ENCODE measurements around the gene IL16. TPM values are rescaled to one million over a fixed set of nuclear protein-coding genes. Genes with fewer than 3 reads are reported as not detected.

IL16 gene
- total RNA-seq, 1 experiment from 2014 or later, result 1.8 TPM

- Histone ChIP-seq H3K36me3 (ENCODE audit: insufficient read depth, low read length, poor library complexity, severe bottlenecking) (no peaks in the 10 kb centered on the region), H3K27ac (ENCODE audit: low read depth, low read length, poor library complexity, severe bottlenecking) (no peak overlapping the region), H3K9me3 (ENCODE audit: low read depth, low read length, poor library complexity, severe bottlenecking) (no peaks in the 10 kb centered on the region), H3K4me3 (ENCODE audit: low read depth, low read length, poor library complexity, severe bottlenecking) (no peak overlapping the region), H3K4me1 (ENCODE audit: insufficient read depth, low read length, poor library complexity, severe bottlenecking) (no peaks in the 10 kb centered on the region), H3K27me3 (replicated peaks; ENCODE audit: insufficient read depth, low read depth, low read length, poor library complexity) (peaks cover 5% of the 10 kb centered on the region)
- intact Hi-C loops (cut with micrococcal nuclease; ENCODE audit: unreplicated experiment), result no loop called here
- DNase-seq (ENCODE audit: low spot score), result no peak
- no TSS peak for BruUV-seq (replicated peaks)
- ChIA-PET CTCF (no interaction called here), POLR2A (ENCODE audit: low non-redundant PET) (no interaction called here)
- no peak for TF ChIP-seq CTCF (conservative IDR thresholded peaks at IDR 0.05; ENCODE audit: low read depth, low read length)
These were observed 12.5 kb upstream of the IL16 start for GRCh38 chr15:81184188-81184587.

- BruUV-seq (replicated peaks), result no TSS peak
- intact Hi-C loops (cut with micrococcal nuclease; ENCODE audit: unreplicated experiment), result no loop called here
- Histone ChIP-seq H3K4me1 (ENCODE audit: insufficient read depth, low read length, poor library complexity, severe bottlenecking) (no peaks in the 10 kb centered on the region), H3K36me3 (ENCODE audit: insufficient read depth, low read length, poor library complexity, severe bottlenecking) (no peaks in the 10 kb centered on the region), H3K27me3 (replicated peaks; ENCODE audit: insufficient read depth, low read depth, low read length, poor library complexity) (peaks cover 5% of the 10 kb centered on the region), H3K27ac (ENCODE audit: low read depth, low read length, poor library complexity, severe bottlenecking) (no peak overlapping the region), H3K9me3 (ENCODE audit: low read depth, low read length, poor library complexity, severe bottlenecking) (no peaks in the 10 kb centered on the region), H3K4me3 (ENCODE audit: low read depth, low read length, poor library complexity, severe bottlenecking) (no peak overlapping the region)
- DNase-seq (ENCODE audit: low spot score), result no peak
- TF ChIP-seq CTCF (conservative IDR thresholded peaks at IDR 0.05; ENCODE audit: low read depth, low read length) (no peak), EZH2 (IDR thresholded peaks at IDR 0.05; ENCODE audit: borderline replicate concordance, low read depth, low read length, poor library complexity, severe bottlenecking) (no peak)
- CTCF ChIA-PET, result no interaction called here
- POLR2A ChIA-PET (ENCODE audit: low non-redundant PET), result interaction anchor here (0.6 kb wide), 1 partner anchor 15 kb away, joined by 3 read pairs; no protein-coding TSS in a partner anchor
These were observed 10.9 kb upstream of the IL16 start for GRCh38 chr15:81185631-81186295.

- Histone ChIP-seq H3K27ac (ENCODE audit: low read depth, low read length, poor library complexity, severe bottlenecking) (no peak overlapping the region), H3K36me3 (ENCODE audit: insufficient read depth, low read length, poor library complexity, severe bottlenecking) (no peaks in the 10 kb centered on the region), H3K4me1 (ENCODE audit: insufficient read depth, low read length, poor library complexity, severe bottlenecking) (no peaks in the 10 kb centered on the region), H3K9me3 (ENCODE audit: low read depth, low read length, poor library complexity, severe bottlenecking) (no peaks in the 10 kb centered on the region), H3K4me3 (ENCODE audit: low read depth, low read length, poor library complexity, severe bottlenecking) (no peak overlapping the region), H3K27me3 (replicated peaks; ENCODE audit: insufficient read depth, low read depth, low read length, poor library complexity) (no peaks in the 10 kb centered on the region)
- ChIA-PET CTCF (interaction anchor here (0.7 kb wide), 1 partner anchor 24 kb away, joined by 4 read pairs; no protein-coding TSS in a partner anchor), POLR2A (ENCODE audit: low non-redundant PET) (no interaction called here)
- DNase-seq (ENCODE audit: low spot score), result no peak
- BruUV-seq (replicated peaks), result no TSS peak
- intact Hi-C loops (cut with micrococcal nuclease; ENCODE audit: unreplicated experiment), result no loop called here
- TF ChIP-seq EZH2 (IDR thresholded peaks at IDR 0.05; ENCODE audit: borderline replicate concordance, low read depth, low read length, poor library complexity, severe bottlenecking) (no peak), CTCF (conservative IDR thresholded peaks at IDR 0.05; ENCODE audit: low read depth, low read length) (no peak)
These were observed 8.3 kb upstream of the IL16 start for GRCh38 chr15:81188354-81188753.
